IMR-90 (cell line): ENCODE measurements around the gene NDRG4. TPM values are rescaled to one million over a fixed set of nuclear protein-coding genes. Genes with fewer than 3 reads are reported as not detected.

Source experiments
- ATAC-seq: fragments of 200-7000 bp; cut with Tn5 transposase; 2 replicates; pipeline ENCODE4 v1.9.1; 2020; ENCODE audit warnings: low read depth, mild to moderate bottlenecking, moderate library complexity
- BruUV-seq: library from RNA; stranded (reverse); fragments of 400-500 nt; replicated peaks from 2 replicates; lab custom pipeline; 2021; lab: Mats Ljungman, UMichigan
- CTCF ChIA-PET: fragments of 300-600 bp; formaldehyde crosslinking; extraction: SDS; loops from one replicate; lab custom pipeline; 2021; ENCODE audit warnings: antibody characterized with exemption; lab: Yijun Ruan, JAX
- POLR2A ChIA-PET: fragments of 300-600 bp; sonication (Branson Sonifier 250); formaldehyde crosslinking; loops from one replicate; lab custom pipeline; 2022; ENCODE audit warnings: antibody characterized with exemption; ENCODE audit not compliant: unreplicated experiment; lab: Charles Lee
- DNase-seq: peaks from one replicate; pipeline ENCODE4 v3.0.0; 2013
- H2AFZ ChIP-seq: replicated peaks from 2 replicates; pipeline ENCODE3; 2013; ENCODE audit warnings: low read length, mild to moderate bottlenecking; ENCODE audit not compliant: poor library complexity
- H2AK5ac ChIP-seq: 2 replicates; pipeline ENCODE4 v1.6.1; 2013; ENCODE audit warnings: low read depth, low read length, inconsistent platforms
- H2AK9ac ChIP-seq: replicated peaks from 2 replicates; pipeline ENCODE3; 2013; ENCODE audit warnings: mild to moderate bottlenecking, low read depth, low read length, moderate library complexity; ENCODE audit not compliant: poor library complexity
- H2BK120ac ChIP-seq: 2 replicates; pipeline ENCODE4 v1.6.1; 2013; ENCODE audit warnings: low read depth, low read length, inconsistent platforms
- H2BK15ac ChIP-seq: 3 replicates; pipeline ENCODE4 v1.6.1; 2013; ENCODE audit warnings: low read depth, low read length, inconsistent platforms
- H2BK20ac ChIP-seq: 2 replicates; pipeline ENCODE4 v1.6.1; 2013; ENCODE audit warnings: low read depth, mild to moderate bottlenecking, inconsistent platforms, low read length, moderate library complexity
- H2BK5ac ChIP-seq: 2 replicates; pipeline ENCODE4 v1.6.1; 2013; ENCODE audit warnings: mild to moderate bottlenecking, low read depth, low read length, inconsistent platforms; ENCODE audit not compliant: poor library complexity, severe bottlenecking
- H3K14ac ChIP-seq: replicated peaks from 2 replicates; pipeline ENCODE4 v1.6.1; 2013; ENCODE audit warnings: low read depth, low read length, inconsistent platforms
- H3K18ac ChIP-seq: 2 replicates; pipeline ENCODE4 v1.6.1; 2013; ENCODE audit warnings: low read depth, low read length, control low read depth
- H3K23ac ChIP-seq: 2 replicates; pipeline ENCODE4 v1.6.1; 2013; ENCODE audit warnings: low read depth, low read length, inconsistent platforms
- H3K27ac ChIP-seq: 2 replicates; pipeline ENCODE4 v1.5.1; 2013; ENCODE audit warnings: mild to moderate bottlenecking, control low read depth, low read length; ENCODE audit not compliant: insufficient read depth
- H3K27me3 ChIP-seq: 2 replicates; pipeline ENCODE4 v1.6.1; 2013; ENCODE audit warnings: low read length; ENCODE audit not compliant: control insufficient read depth, insufficient read depth
- H3K36me3 ChIP-seq: 2 replicates; pipeline ENCODE4 v1.6.1; 2013; ENCODE audit warnings: low read length, mixed read lengths; ENCODE audit not compliant: control insufficient read depth, insufficient read depth
- H3K4ac ChIP-seq: 2 replicates; pipeline ENCODE4 v1.6.1; 2013; ENCODE audit warnings: low read depth, low read length, inconsistent platforms
- H3K4me1 ChIP-seq: 2 replicates; pipeline ENCODE4 v1.6.1; 2013; ENCODE audit warnings: low read length, mixed read lengths; ENCODE audit not compliant: control insufficient read depth, insufficient read depth
- H3K4me2 ChIP-seq: 2 replicates; pipeline ENCODE4 v1.6.1; 2013; ENCODE audit warnings: low read depth, mild to moderate bottlenecking, control low read depth, low read length, moderate library complexity
- H3K4me3 ChIP-seq: 2 replicates; pipeline ENCODE4 v1.5.1; 2013; ENCODE audit warnings: low read depth, mild to moderate bottlenecking, control low read depth, low read length, moderate library complexity; ENCODE audit not compliant: insufficient read depth
- H3K56ac ChIP-seq: 2 replicates; pipeline ENCODE4 v1.6.1; 2013; ENCODE audit warnings: low read length, inconsistent platforms; ENCODE audit not compliant: insufficient read depth; ENCODE audit errors: extremely low read depth
- H3K79me1 ChIP-seq, 2 experiments: 2 replicates each; pipeline ENCODE4 v1.6.1; 2013; ENCODE audit warnings: low read length in 2 of 2, inconsistent platforms in 1 of 2, low read depth in 1 of 2
- H3K9ac ChIP-seq: 2 replicates; pipeline ENCODE4 v1.6.1; 2013; ENCODE audit warnings: low read depth, low read length, control low read depth
- H3K9me1 ChIP-seq: 2 replicates; pipeline ENCODE4 v1.6.1; 2013; ENCODE audit warnings: low read length, inconsistent platforms; ENCODE audit not compliant: insufficient read depth
- H3K9me3 ChIP-seq: 2 replicates; pipeline ENCODE4 v1.6.1; 2013; ENCODE audit warnings: low read length; ENCODE audit not compliant: control insufficient read depth, insufficient read depth
- H4K20me1 ChIP-seq: 2 replicates; pipeline ENCODE4 v1.6.1; 2013; ENCODE audit warnings: low read length, inconsistent platforms; ENCODE audit not compliant: insufficient read depth
- H4K5ac ChIP-seq: 2 replicates; pipeline ENCODE4 v1.6.1; 2013; ENCODE audit warnings: mild to moderate bottlenecking, low read depth, low read length, control low read depth
- H4K8ac ChIP-seq, 2 experiments: 2 replicates each; pipeline ENCODE4 v1.6.1; 2013; ENCODE audit warnings: low read depth in 2 of 2, low read length in 2 of 2, control low read depth in 1 of 2, inconsistent platforms in 1 of 2
- H4K91ac ChIP-seq: 2 replicates; pipeline ENCODE4 v1.6.1; 2013; ENCODE audit warnings: low read depth, low read length, inconsistent platforms; ENCODE audit not compliant: insufficient read depth
- BHLHE40 ChIP-seq: fragments of 150-350 bp; IDR thresholded peaks from 2 replicates; pipeline ENCODE4 v1.6.1; 2016; ENCODE audit warnings: mild to moderate bottlenecking, low read depth, low read length
- CHD1 ChIP-seq: IDR thresholded peaks from 2 replicates; pipeline ENCODE4 v1.6.1; 2012; ENCODE audit warnings: low read depth, low read length, improper control_type of control experiment
- CTCF ChIP-seq: conservative IDR thresholded peaks from 2 replicates; pipeline ENCODE4 v1.5.1; 2012; ENCODE audit warnings: mild to moderate bottlenecking, low read depth, low read length, improper control_type of control experiment
- ELK1 ChIP-seq: fragments of 150-350 bp; IDR thresholded peaks from 2 replicates; pipeline ENCODE4 v1.6.1; 2016; ENCODE audit warnings: low read depth, mild to moderate bottlenecking, low read length, moderate library complexity, borderline replicate concordance
- FOS ChIP-seq: fragments of 150-350 bp; IDR thresholded peaks from 2 replicates; pipeline ENCODE4 v1.6.1; 2016; ENCODE audit warnings: low read depth, low read length
- MAFK ChIP-seq: IDR thresholded peaks from 2 replicates; pipeline ENCODE4 v1.6.1; 2012; ENCODE audit warnings: low read depth, low read length, improper control_type of control experiment
- MAZ ChIP-seq: IDR thresholded peaks from 2 replicates; pipeline ENCODE4 v1.6.1; 2012; ENCODE audit warnings: low read depth, mild to moderate bottlenecking, low read length, improper control_type of control experiment, moderate library complexity, borderline replicate concordance
- NFE2L2 ChIP-seq: fragments of 150-350 bp; IDR thresholded peaks from 2 replicates; pipeline ENCODE4 v1.6.1; 2016; ENCODE audit warnings: low read depth, mild to moderate bottlenecking, low read length
- POLR2A ChIP-seq: IDR thresholded peaks from 2 replicates; pipeline ENCODE4 v1.6.1; 2012; ENCODE audit warnings: mild to moderate bottlenecking, low read depth, low read length
- RCOR1 ChIP-seq: IDR thresholded peaks from 2 replicates; pipeline ENCODE4 v1.6.1; 2012; ENCODE audit warnings: mild to moderate bottlenecking, low read length, improper control_type of control experiment; ENCODE audit not compliant: insufficient replicate concordance
- WGBS, 2 experiments: methylation state at CpG; one replicate each; pipeline versions ENCODE4 v1.1.5 to v1.1.7; 2013; ENCODE audit warnings: missing lambda C conversion rate in 2 of 2; ENCODE audit not compliant: insufficient read length in 1 of 2; ENCODE audit errors: extremely low coverage in 2 of 2; 5-methylcytosine and 5-hydroxymethylcytosine counted together
- dilution Hi-C: fragments of 300-500 bp; cut with HindIII; formaldehyde crosslinking; loops from one replicate; pipeline ENCODE4 v1.14.3; 2018; ENCODE audit warnings: low sequenced_read_pairs; ENCODE audit not compliant: unreplicated experiment
- in situ Hi-C: fragments of 300-500 bp; cut with MboI; formaldehyde crosslinking; loops from 3 replicates; pipeline ENCODE4 v1.14.3; 2019; ENCODE audit warnings: low sequenced_read_pairs, inconsistent platforms, mixed read lengths
- intact Hi-C: fragments of 100-400 bp; cut with micrococcal nuclease; formaldehyde crosslinking; loops from 2 replicates; pipeline ENCODE4 v1.10.0; 2022
- polyA plus RNA-seq, 3 experiments: library from polyadenylated mRNA; depleted of rRNA; stranded (reverse); fragments of >200 nt; gene quantifications; 2 replicates each; pipeline ENCODE4 v1.2.3, GENCODE V29; 2012; ENCODE audit warnings: low replicate concordance in 1 of 3
- total RNA-seq: library from RNA; depleted of rRNA; stranded (reverse); fragments of >200 nt; gene quantifications from 2 replicates; pipeline ENCODE4 v1.2.3, GENCODE V29; 2012

Gene NDRG4
- total and polyA plus RNA-seq, 2 of the 4 experiments (the other 2 are of a cell fraction): 10.9 to 23.5 TPM

- Histone ChIP-seq H2BK20ac (no peak overlapping the region), H3K9me3 (no peaks in the 10 kb centered on the region), H3K56ac (no peak overlapping the region), H3K14ac (no peak overlapping the region), H3K9me1 (no peaks in the 10 kb centered on the region), H3K18ac (no peak overlapping the region), H4K5ac (no peak overlapping the region), H3K9ac (no peak overlapping the region), H2AK5ac (no peak overlapping the region), H3K4me2 (no peak overlapping the region), H4K91ac (no peak overlapping the region), H3K4me3 (no peak overlapping the region), H3K36me3 (no peaks in the 10 kb centered on the region), H3K27ac (no peak overlapping the region), H2BK5ac (no peak overlapping the region), H2AK9ac (no peak overlapping the region), H3K4ac (no peak overlapping the region), H3K79me1 (no peaks in the 10 kb centered on the region), H4K20me1 (no peaks in the 10 kb centered on the region), H3K23ac (no peak overlapping the region), H2BK120ac (no peak overlapping the region), H3K4me1 (no peaks in the 10 kb centered on the region), H2BK15ac (no peak overlapping the region), H4K8ac (no peak overlapping the region), H2AFZ (no peak overlapping the region), H3K27me3 (peaks cover 18% of the 10 kb centered on the region)
- POLR2A ChIA-PET: no interaction called here
- 67% methylated on average over 3 of the region's 7 CpGs; no CpG with 5 or more reads in 1 of the 2 experiments for WGBS, 2 experiments
- no peak for ATAC-seq
- BruUV-seq: no TSS peak
- intact Hi-C loops (no loop called here), dilution Hi-C loops (no loop called here), in situ Hi-C loops (no loop called here)
- DNase-seq: no peak
- CTCF ChIA-PET: no interaction called here
- no peak for TF ChIP-seq MAFK
- TF ChIP-seq BHLHE40: no peak
- TF ChIP-seq CTCF: no peak
- no peak for TF ChIP-seq NFE2L2
- no peak for TF ChIP-seq RCOR1
- no peak for TF ChIP-seq FOS
- TF ChIP-seq POLR2A: no peak
- no peak for TF ChIP-seq ELK1
- no peak for TF ChIP-seq CHD1
- TF ChIP-seq MAZ: no peak
Measured at GRCh38 chr16:58450590-58450989, 49.4 kb upstream of the NDRG4 start.
